K562 (cell line): ENCODE data around the gene OCIAD1. TPM values are rescaled to one million over a fixed set of nuclear protein-coding genes. Genes with fewer than 3 reads are reported as not detected.

ENCODE experiments used
- ATAC-seq: fragments of 200-7000 bp; cut with Tn5 transposase; 3 replicates; pipeline ENCODE4 v1.9.1; 2020; ENCODE audit warnings: moderate library complexity
- BruUV-seq: library from RNA; stranded (reverse); fragments of 400-500 nt; replicated peaks from 2 replicates; lab custom pipeline; 2021; lab: Mats Ljungman, UMichigan
- CTCF ChIA-PET: fragments of 300-600 bp; formaldehyde crosslinking; extraction: SDS; loops from one replicate; lab custom pipeline; 2021; ENCODE audit warnings: low intra/inter-chr PET ratio; lab: Yijun Ruan, JAX
- POLR2A ChIA-PET: fragments of 300-600, 350-650 bp; sonication (Branson Sonifier 250); formaldehyde crosslinking; extraction: SDS; loops from one replicate; lab custom pipeline; 2021; ENCODE audit warnings: antibody characterized with exemption, inconsistent platforms; lab: Yijun Ruan, JAX
- DNase-seq, 4 experiments: peaks; one replicate each; pipeline versions ENCODE4 v3.0.0 to v3.0.0-alpha.2; 2011 to 2018; ENCODE audit warnings: low spot score in 3 of 4, mixed read lengths in 3 of 4; ENCODE audit errors: extremely low read depth in 1 of 4
- FAIRE-seq: peaks from 2 replicates; lab custom pipeline; 2011; peaks lifted over from hg19 to GRCh38; lab: Jason Lieb, UNC
- H2AFZ ChIP-seq: 2 replicates; pipeline ENCODE4 v1.6.0; 2011; ENCODE audit warnings: low read depth, low read length, control low read depth, inconsistent platforms
- H3K27ac ChIP-seq: fragments of 200-600 bp; 3 replicates; pipeline ENCODE4 v1.8.0; 2011; ENCODE audit warnings: low read depth, mild to moderate bottlenecking, control low read depth, inconsistent platforms, low read length, moderate library complexity, mixed read lengths; ENCODE audit errors: extremely low read depth
- H3K27me3 ChIP-seq, 2 experiments: fragments of 300-600 bp in 1 of 2; 2 replicates in 1 of 2; 3 replicates in 1 of 2; pipeline versions ENCODE4 v1.6.0 to v1.8.0; 2011; ENCODE audit warnings: inconsistent platforms in 2 of 2, low read length in 2 of 2, mild to moderate bottlenecking in 1 of 2, mixed read lengths in 1 of 2, moderate library complexity in 1 of 2; ENCODE audit not compliant: control insufficient read depth in 2 of 2, insufficient read depth in 2 of 2
- H3K36me3 ChIP-seq: fragments of 300-600 bp; 3 replicates; pipeline ENCODE4 v1.8.0; 2011; ENCODE audit warnings: mild to moderate bottlenecking, low read length, inconsistent platforms; ENCODE audit not compliant: control insufficient read depth, insufficient read depth
- H3K4me1 ChIP-seq, 2 experiments: fragments of 200-600 bp in 1 of 2; replicated peaks in 1 of 2; 2 replicates in 1 of 2; 3 replicates in 1 of 2; pipeline versions ENCODE4 v1.5.1 to v1.8.0; 2011; ENCODE audit warnings: inconsistent platforms in 2 of 2, low read length in 2 of 2, mild to moderate bottlenecking in 1 of 2, mixed read lengths in 1 of 2, moderate library complexity in 1 of 2; ENCODE audit not compliant: control insufficient read depth in 2 of 2, insufficient read depth in 2 of 2
- H3K4me2 ChIP-seq: 2 replicates; pipeline ENCODE4 v1.6.1; 2011; ENCODE audit warnings: low read length, control low read depth, inconsistent platforms, mixed read lengths; ENCODE audit not compliant: insufficient read depth
- H3K4me3 ChIP-seq: fragments of 200-600 bp; sonication (generic), shearing (Covaris generic); 2 replicates; pipeline ENCODE4 v1.5.1; 2016; ENCODE audit warnings: control low read depth, inconsistent platforms
- H3K79me2 ChIP-seq: fragments of 200-600 bp; 3 replicates; pipeline ENCODE4 v1.8.0; 2011; ENCODE audit warnings: low read length, inconsistent platforms; ENCODE audit not compliant: control insufficient read depth, insufficient read depth
- H3K9ac ChIP-seq, 2 experiments: 2 replicates each; pipeline versions ENCODE4 v1.6.0 to v1.6.1; 2011; ENCODE audit warnings: low read depth in 2 of 2, low read length in 2 of 2, control low read depth in 1 of 2, inconsistent platforms in 1 of 2, mild to moderate bottlenecking in 1 of 2, mixed read lengths in 1 of 2; ENCODE audit not compliant: insufficient read depth in 1 of 2
- H3K9me1 ChIP-seq: one replicate; pipeline ENCODE4 v1.6.0; 2011; ENCODE audit warnings: inconsistent platforms, mild to moderate bottlenecking, low read length, moderate library complexity; ENCODE audit not compliant: control insufficient read depth, insufficient read depth
- H3K9me3 ChIP-seq: replicated peaks from 2 replicates; pipeline ENCODE4 v1.5.1; 2011; ENCODE audit warnings: low read depth, low read length, inconsistent platforms; ENCODE audit not compliant: control insufficient read depth, insufficient read depth
- H4K20me1 ChIP-seq: replicated peaks from 2 replicates; pipeline ENCODE4 v1.6.1; 2011; ENCODE audit warnings: low read length, inconsistent platforms, mixed read lengths; ENCODE audit not compliant: control insufficient read depth, insufficient read depth
- ADNP ChIP-seq: fragments of 200-800 bp; sonication (Bioruptor generic); IDR thresholded peaks from 2 replicates; pipeline ENCODE4 v1.6.1; 2016; ENCODE audit warnings: missing genetic modification characterization, missing compliant biosample characterization
- EP400 ChIP-seq: fragments of 450-650 bp; IDR thresholded peaks from 2 replicates; pipeline ENCODE4 v1.6.1; 2017; ENCODE audit warnings: antibody characterized with exemption, mild to moderate bottlenecking, moderate library complexity
- FIP1L1 ChIP-seq: fragments of 200-400 bp; formaldehyde crosslinking; IDR thresholded peaks from 2 replicates; pipeline ENCODE4 v1.6.1; 2018; ENCODE audit warnings: mild to moderate bottlenecking, low read depth, low read length; ENCODE audit not compliant: poor library complexity, severe bottlenecking
- HLTF ChIP-seq: fragments of 450-650 bp; IDR thresholded peaks from 2 replicates; pipeline ENCODE4 v1.6.1; 2016
- HNRNPUL1 ChIP-seq: fragments of 200-400 bp; formaldehyde crosslinking; IDR thresholded peaks from 2 replicates; pipeline ENCODE4 v1.6.1; 2017; ENCODE audit warnings: low read length
- KLF10 ChIP-seq: fragments of 250-450 bp; sonication (Bioruptor Pico); IDR thresholded peaks from 2 replicates; pipeline ENCODE4 v1.6.1; 2021; ENCODE audit warnings: matching md5 sums
- MAFG ChIP-seq: fragments of 450-650 bp; conservative IDR thresholded peaks from 2 replicates; pipeline ENCODE4 v1.6.1; 2016; ENCODE audit warnings: missing genetic modification characterization, missing compliant biosample characterization
- NFE2 ChIP-seq: IDR thresholded peaks from 2 replicates; pipeline ENCODE4 v1.6.1; 2014; ENCODE audit warnings: antibody characterized with exemption, low read depth
- NR2C1 ChIP-seq, 2 experiments: fragments of 450-650 bp; IDR thresholded peaks; 2 replicates each; pipeline ENCODE4 v1.6.1; 2017; ENCODE audit warnings: mild to moderate bottlenecking in 2 of 2, antibody characterized with exemption in 1 of 2, inconsistent platforms in 1 of 2, missing compliant biosample characterization in 1 of 2, missing genetic modification characterization in 1 of 2
- OTX1 ChIP-seq: fragments of 450-650 bp; formaldehyde crosslinking; IDR thresholded peaks from 2 replicates; pipeline ENCODE4 v1.4.0; 2022; ENCODE audit warnings: mild to moderate bottlenecking
- PATZ1 ChIP-seq: fragments of 250-450 bp; sonication (Bioruptor Pico); IDR thresholded peaks from 2 replicates; pipeline ENCODE4 v1.5.0; 2020; ENCODE audit warnings: mild to moderate bottlenecking, borderline replicate concordance
- PHB ChIP-seq: fragments of 250-450 bp; sonication (Bioruptor Pico); IDR thresholded peaks from 2 replicates; pipeline ENCODE4 v1.5.0; 2021
- RBM39 ChIP-seq: fragments of 200-400 bp; formaldehyde crosslinking; optimal IDR thresholded peaks from 2 replicates; pipeline ENCODE3; 2018; ENCODE audit warnings: low read depth, low read length
- THRB ChIP-seq: fragments of 450-650 bp; formaldehyde crosslinking; conservative IDR thresholded peaks from 2 replicates; pipeline ENCODE4 v1.4.0; 2022; ENCODE audit warnings: mild to moderate bottlenecking, missing genetic modification characterization
- XRCC3 ChIP-seq: fragments of 450-650 bp; IDR thresholded peaks from 2 replicates; pipeline ENCODE4 v1.6.1; 2017; ENCODE audit warnings: mild to moderate bottlenecking, moderate library complexity
- XRCC4 ChIP-seq: IDR thresholded peaks from one replicate; pipeline ENCODE4 v1.6.1; 2011; ENCODE audit not compliant: insufficient read depth, insufficient read length; ENCODE audit errors: extremely low read depth
- ZBED1 ChIP-seq: IDR thresholded peaks from 2 replicates; pipeline ENCODE4 v1.6.1; 2014
- ZNF133 ChIP-seq: fragments of 250-450 bp; sonication (Bioruptor Pico); IDR thresholded peaks from 2 replicates; pipeline ENCODE4 v1.4.0; 2020; ENCODE audit warnings: mild to moderate bottlenecking
- WGBS: fragments of 100-300 bp; shearing (Covaris generic); methylation state at CpG from one replicate; pipeline ENCODE4 v1.1.6; 2016; ENCODE audit warnings: low coverage, mixed read lengths; ENCODE audit not compliant: insufficient coverage; ENCODE audit errors: missing lambda C conversion rate; 5-methylcytosine and 5-hydroxymethylcytosine counted together
- in situ Hi-C: fragments of 300-500 bp; cut with MboI; formaldehyde crosslinking; loops from 4 replicates; pipeline ENCODE4 v1.15.0; 2018; ENCODE audit warnings: inconsistent platforms, mixed read lengths
- intact Hi-C: fragments of 100-400 bp; cut with micrococcal nuclease; formaldehyde crosslinking; loops from 2 replicates; pipeline ENCODE4 v1.14.2; 2022
- polyA plus RNA-seq, 8 experiments: library from polyadenylated mRNA; depleted of rRNA in 4 of 8; stranded (reverse) in 5 of 8; unstranded in 3 of 8; fragments of >200 nt; fragmentation: Nextera tagmentation in 2 of 8; fragmentation: Illumina TruSeq in 1 of 8; extraction: Ambion mirVana in 2 of 8; extraction: Trizol in 1 of 8; gene quantifications; 2 replicates each; pipeline versions ENCODE4 v1.2.1 to v1.2.3, GENCODE V29; 2011 to 2014; ENCODE audit warnings: inconsistent platforms in 1 of 8, missing spikeins in 1 of 8
- total RNA-seq, 7 experiments: library from RNA; depleted of rRNA in 6 of 7; stranded (reverse); fragments of >200 nt in 6 of 7; fragmentation: Illumina TruSeq in 2 of 7; extraction: Trizol in 2 of 7; gene quantifications; 2 replicates each; pipeline versions ENCODE4 v1.2.1 to v1.2.3, GENCODE V29; 2011 to 2021; ENCODE audit warnings: low replicate concordance in 1 of 7
- TF ChIP-seq, protein P1 (sequence below): fragments of 450-650 bp; IDR thresholded peaks from 2 replicates; pipeline ENCODE4 v1.6.1; 2018; ENCODE audit not compliant: partially characterized antibody

OCIAD1 gene
- total and polyA plus RNA-seq, 9 of the 15 experiments (the other 6 are each of a cell fraction or from before 2014, with no cell fraction given): 99.0 to 358 (median 196) TPM

GRCh38 chr4:48854395-48854683, 23.5 kb downstream of the OCIAD1 start:
- WGBS: 64% methylated on average over 1 of the region's 1 CpG
- no peak overlapping the region for H3K9ac ChIP-seq
- ChIA-PET POLR2A (interaction anchor here (0.8 to 1.1 kb wide), 2 partner anchors 11 to 12 kb away, joined by 3 read pairs; no protein-coding TSS in a partner anchor), CTCF (no interaction called here)
- H3K27ac ChIP-seq: no peak overlapping the region
- H2AFZ ChIP-seq: no peak overlapping the region
- no peaks in the 10 kb centered on the region for H3K79me2 ChIP-seq
- H3K36me3 ChIP-seq: peaks cover 79% of the 10 kb centered on the region; the same call in 2 of the 3 replicates
- no peaks in the 10 kb centered on the region; the same call in 1 of the 2 replicates for H4K20me1 ChIP-seq
- H3K4me3 ChIP-seq: no peak overlapping the region
- no peaks in the 10 kb centered on the region for H3K9me1 ChIP-seq
- FAIRE-seq (peak; percentile 37), DNase-seq (no peak), ATAC-seq (peak; percentile 50)
- H3K27me3 ChIP-seq: no peaks in the 10 kb centered on the region
- BruUV-seq: no TSS peak
- H3K9me3 ChIP-seq: no peaks in the 10 kb centered on the region
- H3K4me1 ChIP-seq: peaks cover 0 to 17% of the 10 kb centered on the region in 2 experiments; a peak in 4 of 5 replicates
- intact Hi-C loops (no loop called here), in situ Hi-C loops (no loop called here)
- peak overlapping the region; percentile 13; the same call in 1 of the 2 replicates for H3K4me2 ChIP-seq
- TF ChIP-seq EP400: 0 out of 2 replicates have a peak, but pooled peaks have one; percentile 28
- no peak for TF ChIP-seq KLF10 (CRISPR knock-in tag)
- TF ChIP-seq, protein P1, sequence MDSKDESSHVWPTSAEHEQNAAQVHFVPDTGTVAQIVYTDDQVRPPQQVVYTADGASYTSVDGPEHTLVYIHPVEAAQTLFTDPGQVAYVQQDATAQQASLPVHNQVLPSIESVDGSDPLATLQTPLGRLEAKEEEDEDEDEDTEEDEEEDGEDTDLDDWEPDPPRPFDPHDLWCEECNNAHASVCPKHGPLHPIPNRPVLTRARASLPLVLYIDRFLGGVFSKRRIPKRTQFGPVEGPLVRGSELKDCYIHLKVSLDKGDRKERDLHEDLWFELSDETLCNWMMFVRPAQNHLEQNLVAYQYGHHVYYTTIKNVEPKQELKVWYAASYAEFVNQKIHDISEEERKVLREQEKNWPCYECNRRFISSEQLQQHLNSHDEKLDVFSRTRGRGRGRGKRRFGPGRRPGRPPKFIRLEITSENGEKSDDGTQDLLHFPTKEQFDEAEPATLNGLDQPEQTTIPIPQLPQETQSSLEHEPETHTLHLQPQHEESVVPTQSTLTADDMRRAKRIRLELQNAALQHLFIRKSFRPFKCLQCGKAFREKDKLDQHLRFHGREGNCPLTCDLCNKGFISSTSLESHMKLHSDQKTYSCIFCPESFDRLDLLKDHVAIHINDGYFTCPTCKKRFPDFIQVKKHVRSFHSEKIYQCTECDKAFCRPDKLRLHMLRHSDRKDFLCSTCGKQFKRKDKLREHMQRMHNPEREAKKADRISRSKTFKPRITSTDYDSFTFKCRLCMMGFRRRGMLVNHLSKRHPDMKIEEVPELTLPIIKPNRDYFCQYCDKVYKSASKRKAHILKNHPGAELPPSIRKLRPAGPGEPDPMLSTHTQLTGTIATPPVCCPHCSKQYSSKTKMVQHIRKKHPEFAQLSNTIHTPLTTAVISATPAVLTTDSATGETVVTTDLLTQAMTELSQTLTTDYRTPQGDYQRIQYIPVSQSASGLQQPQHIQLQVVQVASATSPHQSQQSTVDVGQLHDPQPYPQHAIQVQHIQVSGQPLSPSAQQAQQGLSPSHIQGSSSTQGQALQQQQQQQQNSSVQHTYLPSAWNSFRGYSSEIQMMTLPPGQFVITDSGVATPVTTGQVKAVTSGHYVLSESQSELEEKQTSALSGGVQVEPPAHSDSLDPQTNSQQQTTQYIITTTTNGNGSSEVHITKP: peak; percentile 51
- TF ChIP-seq OTX1 (CRISPR knock-in tag): no peak
- TF ChIP-seq THRB (CRISPR knock-in tag): no peak
- TF ChIP-seq XRCC3: no peak
- TF ChIP-seq HLTF: no peak
- TF ChIP-seq PHB (CRISPR knock-in tag): no peak
- peak; percentile 58 for TF ChIP-seq NFE2
- TF ChIP-seq PATZ1 (CRISPR knock-in tag): no peak
- no peak for TF ChIP-seq HNRNPUL1
- TF ChIP-seq NR2C1 (IDR thresholded peaks at IDR 0.05): no peak
- TF ChIP-seq NR2C1 (tag; IDR thresholded peaks at IDR 0.05): no peak
- no peak for TF ChIP-seq XRCC4
- peak; percentile 62 for TF ChIP-seq MAFG
- TF ChIP-seq ZBED1: no peak
- peak; percentile 5; the same call in 1 of the 2 replicates for TF ChIP-seq ADNP
- TF ChIP-seq ZNF133 (CRISPR knock-in tag): no peak
- TF ChIP-seq RBM39: no peak
- no peak for TF ChIP-seq FIP1L1
